Chondrocyte (in vitro differentiated cells): ENCODE data around the gene BBS1. TPM values are rescaled to one million over a fixed set of nuclear protein-coding genes. Genes with fewer than 3 reads are reported as not detected.

Experiments used
- DNase-seq: peaks from one replicate; pipeline ENCODE4 v3.0.0; 2021; ENCODE audit warnings: mixed read lengths, low spot score
- H3K27ac Mint-ChIP-seq: one replicate; pipeline ENCODE4 v1.8.0; 2021; ENCODE audit warnings: mild to moderate bottlenecking, moderate library complexity, mixed read lengths; ENCODE audit not compliant: unreplicated experiment
- H3K27me3 Mint-ChIP-seq: 2 replicates; pipeline ENCODE4 v1.8.0; 2021; ENCODE audit warnings: low read depth, mixed read lengths
- H3K36me3 Mint-ChIP-seq: 2 replicates; pipeline ENCODE4 v1.8.0; 2021; ENCODE audit warnings: low read depth, mixed read lengths
- H3K4me1 Mint-ChIP-seq: 2 replicates; pipeline ENCODE4 v1.8.0; 2021; ENCODE audit warnings: low read depth, mild to moderate bottlenecking, mixed read lengths
- H3K4me3 Mint-ChIP-seq: one replicate; pipeline ENCODE4 v1.8.0; 2021; ENCODE audit warnings: mild to moderate bottlenecking, moderate library complexity, mixed read lengths; ENCODE audit not compliant: unreplicated experiment
- H3K9me3 Mint-ChIP-seq: 2 replicates; pipeline ENCODE4 v1.8.0; 2021; ENCODE audit warnings: low read depth, mixed read lengths
- CTCF ChIP-seq: fragments of 200-600 bp; sonication (generic); IDR thresholded peaks from 2 replicates; pipeline ENCODE4 v1.5.0; 2021; ENCODE audit warnings: antibody characterized with exemption, mild to moderate bottlenecking, moderate library complexity
- total RNA-seq: library from RNA; stranded (reverse); gene quantifications from 3 replicates; pipeline ENCODE4 v1.2.1, GENCODE V29; 2021

Gene BBS1
- total RNA-seq, 1 donor from 2014 or later, result 20.6 TPM

GRCh38 chr11:66524304-66525040, 14.0 kb downstream of the BBS1 start:
- Mint-ChIP-seq H3K36me3 (peaks cover 22% of the 10 kb centered on the region), H3K9me3 (no peaks in the 10 kb centered on the region), H3K4me3 (no peak overlapping the region), H3K27me3 (no peaks in the 10 kb centered on the region), H3K27ac (no peak overlapping the region), H3K4me1 (no peaks in the 10 kb centered on the region)
- DNase-seq, result no peak
- no peak for TF ChIP-seq CTCF

GRCh38 chr11:66529069-66529468, 18.6 kb downstream of the BBS1 start:
- no peak overlapping the region for H3K4me3 Mint-ChIP-seq
- TF ChIP-seq CTCF, result no peak
- no peaks in the 10 kb centered on the region for H3K27me3 Mint-ChIP-seq
- no peak overlapping the region for H3K27ac Mint-ChIP-seq
- peaks cover 5% of the 10 kb centered on the region for H3K36me3 Mint-ChIP-seq
- H3K4me1 Mint-ChIP-seq, result no peaks in the 10 kb centered on the region
- H3K9me3 Mint-ChIP-seq, result no peaks in the 10 kb centered on the region
- DNase-seq, result no peak

GRCh38 chr11:66529655-66530054, 19.2 kb downstream of the BBS1 start:
- H3K27me3 Mint-ChIP-seq, result no peaks in the 10 kb centered on the region
- no peak for DNase-seq
- no peak for TF ChIP-seq CTCF
- H3K9me3 Mint-ChIP-seq, result no peaks in the 10 kb centered on the region
- no peaks in the 10 kb centered on the region for H3K4me1 Mint-ChIP-seq
- no peak overlapping the region for H3K27ac Mint-ChIP-seq
- H3K36me3 Mint-ChIP-seq, result peaks cover 5% of the 10 kb centered on the region
- no peak overlapping the region for H3K4me3 Mint-ChIP-seq

- Mint-ChIP-seq H3K4me3 (no peak overlapping the region), H3K27me3 (no peaks in the 10 kb centered on the region), H3K36me3 (peaks cover 9% of the 10 kb centered on the region), H3K27ac (no peak overlapping the region), H3K9me3 (no peaks in the 10 kb centered on the region), H3K4me1 (no peaks in the 10 kb centered on the region)
- TF ChIP-seq CTCF, result no peak
- DNase-seq, result no peak
These were observed 20.7 kb downstream of the BBS1 start for GRCh38 chr11:66530927-66531709.

- Mint-ChIP-seq H3K27me3 (no peaks in the 10 kb centered on the region), H3K4me1 (no peaks in the 10 kb centered on the region), H3K9me3 (no peaks in the 10 kb centered on the region), H3K27ac (no peak overlapping the region), H3K36me3 (peaks cover 10% of the 10 kb centered on the region), H3K4me3 (no peak overlapping the region)
- DNase-seq, result no peak
- no peak for TF ChIP-seq CTCF
These were observed 21.4 kb downstream of the BBS1 start for GRCh38 chr11:66531841-66532240.
